Anterior cingulate cortex (tissue), 58 donors: ENCODE results near the gene TARBP1.
A peak's percentile ranks its signal among the peaks of the same experiment; 100 is the strongest.

Experiments
- DNase-seq, 58 donors: peaks; one replicate each; lab custom pipeline; 2025; lab: John Stamatoyannopoulos, UW

TARBP1 gene

GRCh38 chr1:234368320-234369032 is 110.5 kb downstream of the TARBP1 start:
- peak in 32 of 58 donors; percentile 5 to 82 (median 30) for DNase-seq

GRCh38 chr1:234362558-234362957 is 116.4 kb downstream of the TARBP1 start:
- no peak for DNase-seq

GRCh38 chr1:234361102-234361603 is 117.8 kb downstream of the TARBP1 start:
- no peak for DNase-seq

- DNase-seq, result no peak
Observed at GRCh38 chr1:234357831-234358230, 121.1 kb downstream of the TARBP1 start.

- peak in 13 of 58 donors; percentile 3 to 29 (median 11) for DNase-seq
Observed at GRCh38 chr1:234356615-234357269, 122.2 kb downstream of the TARBP1 start.

- DNase-seq, result no peak
Observed at GRCh38 chr1:234355782-234356510, 123.0 kb downstream of the TARBP1 start.

- no peak for DNase-seq
Observed at GRCh38 chr1:234348964-234349363, 130.0 kb downstream of the TARBP1 start.

- no peak for DNase-seq
Observed at GRCh38 chr1:234345237-234345636, 133.7 kb downstream of the TARBP1 start.

GRCh38 chr1:234342774-234343173 is 136.2 kb downstream of the TARBP1 start:
- no peak for DNase-seq
